ENCODE data around the gene PLEKHM2.

DNA sequence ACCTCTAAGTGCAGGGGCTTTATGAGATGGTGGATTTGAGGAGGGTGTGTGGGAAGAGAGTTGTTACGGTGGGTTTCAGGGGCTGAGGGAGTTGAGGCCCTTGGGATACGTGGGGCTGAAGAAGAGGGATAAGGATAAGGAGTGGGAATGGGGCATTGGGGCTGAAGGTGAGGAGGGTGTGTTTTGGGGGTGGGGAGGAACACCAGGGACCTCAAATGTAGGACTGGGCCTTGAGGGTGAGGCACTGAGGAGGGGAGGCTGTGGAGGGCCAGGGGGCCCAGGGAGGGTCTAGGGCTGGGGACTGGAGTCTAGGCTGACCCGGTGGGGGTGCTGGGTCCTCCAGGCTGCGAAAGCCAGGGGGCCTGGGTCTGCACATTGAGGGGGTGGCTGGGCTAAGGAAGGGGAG lies 1.2 kb upstream of the PLEKHM2 start:
- TF ChIP-seq GLIS3 (CRISPR knock-in tag; IDR thresholded peaks at IDR 0.05): no peak
- no peak for TF ChIP-seq ZNF70 (CRISPR knock-in tag; IDR thresholded peaks at IDR 0.05)
- TF ChIP-seq, protein P1, sequence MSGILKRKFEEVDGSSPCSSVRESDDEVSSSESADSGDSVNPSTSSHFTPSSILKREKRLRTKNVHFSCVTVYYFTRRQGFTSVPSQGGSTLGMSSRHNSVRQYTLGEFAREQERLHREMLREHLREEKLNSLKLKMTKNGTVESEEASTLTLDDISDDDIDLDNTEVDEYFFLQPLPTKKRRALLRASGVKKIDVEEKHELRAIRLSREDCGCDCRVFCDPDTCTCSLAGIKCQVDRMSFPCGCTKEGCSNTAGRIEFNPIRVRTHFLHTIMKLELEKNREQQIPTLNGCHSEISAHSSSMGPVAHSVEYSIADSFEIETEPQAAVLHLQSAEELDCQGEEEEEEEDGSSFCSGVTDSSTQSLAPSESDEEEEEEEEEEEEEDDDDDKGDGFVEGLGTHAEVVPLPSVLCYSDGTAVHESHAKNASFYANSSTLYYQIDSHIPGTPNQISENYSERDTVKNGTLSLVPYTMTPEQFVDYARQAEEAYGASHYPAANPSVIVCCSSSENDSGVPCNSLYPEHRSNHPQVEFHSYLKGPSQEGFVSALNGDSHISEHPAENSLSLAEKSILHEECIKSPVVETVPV (CRISPR knock-in tag; IDR thresholded peaks at IDR 0.05): no peak
- TF ChIP-seq TCF4 (CRISPR knock-in tag; IDR thresholded peaks at IDR 0.05; ENCODE audit: borderline replicate concordance): no peak
- TF ChIP-seq ARNTL (CRISPR knock-in tag; IDR thresholded peaks at IDR 0.05; ENCODE audit: borderline replicate concordance, low read depth): no peak
- TF ChIP-seq PATZ1 (CRISPR knock-in tag; IDR thresholded peaks at IDR 0.05; ENCODE audit: borderline replicate concordance): no peak
- TF ChIP-seq ZNF565 (CRISPR knock-in tag; conservative IDR thresholded peaks at IDR 0.05; ENCODE audit: low read depth): no peak
- TF ChIP-seq ZNF8 (CRISPR knock-in tag; IDR thresholded peaks at IDR 0.05): no peak
